DMS114 treated with DMSO at 0.1 percent for 48 hours (cell line): ENCODE results near the gene PDIA5.

ENCODE experiments used
- DNase-seq: peaks from one replicate; lab custom pipeline; 2025; ENCODE audit not compliant: unreplicated experiment; lab: John Stamatoyannopoulos, UW

PDIA5 gene

GRCh38 chr3:123070510-123070909 is 3.7 kb downstream of the PDIA5 start:
- no peak for DNase-seq

- peak; percentile 14 for DNase-seq
Observed at GRCh38 chr3:123071146-123071545, 4.3 kb downstream of the PDIA5 start.

GRCh38 chr3:123071581-123071980 is 4.8 kb downstream of the PDIA5 start:
- no peak for DNase-seq

- DNase-seq: no peak
Observed at GRCh38 chr3:123072152-123072551, 5.3 kb downstream of the PDIA5 start.

- DNase-seq: no peak
Observed at GRCh38 chr3:123072564-123072963, 5.7 kb downstream of the PDIA5 start.

GRCh38 chr3:123075359-123075758 is 8.5 kb downstream of the PDIA5 start:
- no peak for DNase-seq

GRCh38 chr3:123076112-123076495 is 9.3 kb downstream of the PDIA5 start:
- DNase-seq: no peak

GRCh38 chr3:123076496-123077418 is 9.9 kb downstream of the PDIA5 start:
- DNase-seq: no peak

GRCh38 chr3:123078101-123078500 is 11.3 kb downstream of the PDIA5 start:
- DNase-seq: no peak

GRCh38 chr3:123080864-123081562 is 14.2 kb downstream of the PDIA5 start:
- DNase-seq: no peak

- no peak for DNase-seq
Observed at GRCh38 chr3:123081718-123082369, 15.0 kb downstream of the PDIA5 start.

- no peak for DNase-seq
Observed at GRCh38 chr3:123082370-123083065, 15.7 kb downstream of the PDIA5 start.

- no peak for DNase-seq
Observed at GRCh38 chr3:123083383-123084124, 16.7 kb downstream of the PDIA5 start.

GRCh38 chr3:123084192-123084591 is 17.4 kb downstream of the PDIA5 start:
- DNase-seq: no peak

- no peak for DNase-seq
Observed at GRCh38 chr3:123084738-123085237, 18.0 kb downstream of the PDIA5 start.

GRCh38 chr3:123085293-123085931 is 18.6 kb downstream of the PDIA5 start:
- DNase-seq: no peak

- DNase-seq: no peak
Observed at GRCh38 chr3:123085932-123086627, 19.3 kb downstream of the PDIA5 start.

- DNase-seq: no peak
Observed at GRCh38 chr3:123088387-123088786, 21.6 kb downstream of the PDIA5 start.
